Amniotic stem cell (primary cell): Measurements from ENCODE around the gene TBCD.
"Not testable (repeated sequence)": the region's sequence is repeated elsewhere in the genome, so short reads cannot be mapped to it uniquely, and the experiment has no call there.

ENCODE experiments used
- DNase-seq: peaks from one replicate; lab custom pipeline; 2025; lab: John Stamatoyannopoulos, UW

Gene TBCD

DNA sequence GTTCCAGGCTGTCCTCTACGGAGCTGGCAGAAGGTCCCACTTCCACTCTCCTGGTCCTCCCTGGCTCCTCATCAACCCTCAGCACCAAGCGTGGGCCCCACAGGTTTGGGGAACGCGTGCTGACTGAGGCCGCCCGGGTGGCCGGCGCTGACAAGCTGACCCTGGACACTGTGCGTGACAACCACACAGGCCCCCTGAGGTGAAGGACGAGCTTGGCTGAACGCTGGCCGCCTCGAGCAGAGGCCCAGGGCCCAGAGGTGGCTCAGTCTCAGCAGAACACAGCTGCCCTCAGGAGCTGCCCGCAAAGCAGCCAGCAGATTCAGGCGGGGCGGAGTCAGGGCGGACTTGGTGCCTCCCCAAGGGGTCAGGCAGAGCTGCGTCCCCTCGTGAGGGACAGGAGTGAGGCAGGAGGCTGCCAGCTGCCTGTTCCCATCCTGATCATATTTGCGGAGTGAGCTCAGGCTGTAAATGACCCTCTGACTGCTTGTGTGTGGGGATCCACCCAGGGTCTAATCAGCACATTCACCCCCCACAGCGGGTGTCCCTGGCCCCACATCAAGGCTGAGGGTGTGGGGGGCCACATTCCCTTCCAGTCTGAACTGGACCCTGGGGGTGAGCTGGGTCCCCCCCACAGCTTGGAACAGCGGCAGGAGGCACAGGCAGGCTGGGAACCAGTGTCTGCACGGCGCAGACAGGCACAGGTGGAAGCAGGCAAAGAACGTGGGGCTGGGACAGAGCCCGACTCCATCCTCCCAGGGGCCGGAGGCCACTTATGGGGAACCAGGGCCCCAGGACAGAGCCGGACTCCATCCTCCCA lies 222.5 kb downstream of the TBCD start:
- DNase-seq, result no peak

GRCh38 chr17:82976982-82977488 lies 225.2 kb downstream of the TBCD start:
- DNase-seq, result no peak

- no peak for DNase-seq
Measured at GRCh38 chr17:82977606-82978005, 225.7 kb downstream of the TBCD start.

DNA sequence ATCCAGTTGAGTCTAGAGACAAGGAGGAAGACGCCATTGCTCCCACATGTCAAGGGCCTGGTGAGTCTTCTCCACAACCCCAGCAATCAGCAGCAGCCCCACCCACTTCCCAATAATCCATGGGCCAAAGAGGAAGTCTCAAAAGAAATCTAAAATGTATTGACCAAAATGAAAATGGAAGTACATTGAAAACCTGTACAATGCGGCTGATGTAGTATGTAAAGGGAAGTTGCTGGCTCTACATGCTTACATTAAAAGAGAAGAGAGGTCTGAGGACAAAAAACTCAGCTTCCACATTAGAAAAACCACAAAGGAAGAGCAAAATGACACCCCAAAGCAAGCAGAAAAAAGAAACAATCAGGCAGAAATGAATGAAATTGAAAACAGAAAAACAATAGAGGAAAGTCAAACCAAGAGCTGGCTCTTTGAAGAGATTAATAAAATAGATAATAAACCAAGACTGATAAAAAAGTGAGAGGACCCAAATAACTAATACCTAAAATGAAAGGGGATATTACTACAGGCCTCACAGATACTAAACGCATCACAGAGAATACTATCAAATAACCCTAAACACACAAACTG lies 227.0 kb downstream of the TBCD start:
- DNase-seq, result no peak

- no peak for DNase-seq
Measured at GRCh38 chr17:82979718-82980117, 227.9 kb downstream of the TBCD start.

DNA sequence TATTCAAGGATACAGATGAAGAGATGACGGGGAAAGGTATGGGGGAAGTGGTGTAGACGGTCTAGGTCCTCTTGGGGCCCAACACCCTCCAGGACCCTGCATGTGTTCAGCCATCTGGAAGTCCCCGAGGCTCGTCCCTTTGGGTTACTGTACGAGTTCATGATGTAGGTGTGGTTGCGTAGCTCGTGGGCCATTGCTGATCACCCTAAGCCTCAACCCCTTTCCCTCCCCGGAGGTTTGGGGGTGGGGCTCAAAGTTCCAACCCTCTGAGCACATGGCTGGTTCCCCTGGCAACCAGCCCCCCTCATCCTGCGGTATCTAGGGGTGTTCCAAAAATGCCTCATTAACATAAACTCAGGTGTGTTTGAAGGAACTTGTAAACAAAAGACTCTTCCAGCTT lies 228.8 kb downstream of the TBCD start:
- no peak for DNase-seq

GRCh38 chr17:82981141-82981730 lies 229.4 kb downstream of the TBCD start:
- no peak for DNase-seq

GRCh38 chr17:82983510-82984248 lies 231.8 kb downstream of the TBCD start:
- no peak for DNase-seq

DNA sequence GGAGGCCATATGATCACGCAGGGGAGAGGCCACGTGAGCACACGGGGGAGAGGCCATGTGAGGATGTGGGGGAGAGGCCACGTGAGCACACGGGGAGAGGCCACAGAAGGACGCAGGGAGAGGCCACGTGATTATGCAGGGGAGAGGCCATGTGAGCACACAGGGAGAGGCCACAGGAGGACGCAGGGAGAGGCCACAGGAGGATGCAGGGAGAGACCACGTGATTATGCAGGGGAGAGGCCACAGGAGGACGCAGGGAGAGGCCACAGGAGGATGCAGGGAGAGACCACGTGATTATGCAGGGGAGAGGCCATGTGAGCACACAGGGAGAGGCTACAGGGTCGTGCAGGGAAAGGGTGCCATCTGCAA lies 232.4 kb downstream of the TBCD start:
- not testable (repeated sequence) for DNase-seq

- DNase-seq, result no peak
Measured at GRCh38 chr17:82984751-82985427, 233.0 kb downstream of the TBCD start.

- no peak for DNase-seq
Measured at GRCh38 chr17:82985428-82985805, 233.6 kb downstream of the TBCD start.

DNA sequence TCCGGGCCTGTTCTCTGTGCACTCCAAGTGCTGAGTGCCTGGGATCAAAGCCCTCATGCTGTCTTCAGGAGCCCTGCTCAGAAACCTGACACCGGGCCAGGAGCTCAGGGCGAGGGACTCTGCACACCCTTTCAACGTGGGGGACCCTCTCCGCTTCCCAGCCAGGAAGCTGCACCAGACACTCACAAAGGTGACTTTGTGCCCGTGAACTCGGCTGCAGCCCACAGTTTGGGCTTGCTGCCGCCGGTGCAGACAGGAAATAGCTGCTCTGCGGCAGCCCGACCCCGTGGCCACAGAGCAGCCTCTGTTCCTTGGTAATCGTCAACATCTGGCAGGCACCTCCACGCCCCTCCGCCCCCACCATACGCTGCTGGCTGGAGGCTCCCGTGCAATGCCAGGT lies 234.1 kb downstream of the TBCD start:
- no peak for DNase-seq

DNA sequence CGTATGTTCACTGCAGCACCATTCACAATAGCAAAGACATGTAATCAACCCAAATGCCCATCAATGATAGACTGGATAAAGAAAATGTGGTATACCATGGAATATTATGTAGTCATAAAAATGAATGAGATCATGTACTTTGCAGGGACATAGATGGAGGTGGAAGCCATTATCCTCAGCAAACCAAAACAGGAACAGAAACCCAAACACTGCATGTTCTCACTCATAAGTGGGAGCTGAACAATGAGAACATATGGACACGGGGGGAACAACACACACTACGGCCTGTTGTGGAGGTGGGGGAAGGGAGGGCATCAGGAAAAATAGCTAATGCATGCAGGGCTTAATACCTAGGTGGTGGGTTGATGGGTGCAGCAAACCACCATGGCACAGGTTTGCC lies 237.2 kb downstream of the TBCD start:
- DNase-seq, result not testable (repeated sequence)

DNA sequence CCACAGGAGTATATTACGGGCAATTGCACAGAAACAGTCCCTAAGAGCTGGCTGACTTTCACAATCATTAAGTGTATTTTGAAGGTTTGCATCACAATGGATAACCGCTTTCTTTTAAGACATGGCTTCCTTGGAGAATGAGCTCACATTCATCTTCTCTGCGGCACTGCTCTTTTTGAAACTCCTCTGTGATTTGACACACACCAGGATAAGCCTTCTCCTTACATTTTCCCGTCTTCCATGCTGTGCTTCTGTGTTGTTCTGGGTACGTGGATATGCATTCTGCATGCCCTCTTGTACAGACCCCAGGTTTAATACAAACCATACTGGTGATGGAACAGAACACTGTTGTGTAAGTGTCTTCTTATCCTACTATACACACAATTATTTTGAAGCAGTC lies 238.0 kb downstream of the TBCD start:
- no peak for DNase-seq

DNA sequence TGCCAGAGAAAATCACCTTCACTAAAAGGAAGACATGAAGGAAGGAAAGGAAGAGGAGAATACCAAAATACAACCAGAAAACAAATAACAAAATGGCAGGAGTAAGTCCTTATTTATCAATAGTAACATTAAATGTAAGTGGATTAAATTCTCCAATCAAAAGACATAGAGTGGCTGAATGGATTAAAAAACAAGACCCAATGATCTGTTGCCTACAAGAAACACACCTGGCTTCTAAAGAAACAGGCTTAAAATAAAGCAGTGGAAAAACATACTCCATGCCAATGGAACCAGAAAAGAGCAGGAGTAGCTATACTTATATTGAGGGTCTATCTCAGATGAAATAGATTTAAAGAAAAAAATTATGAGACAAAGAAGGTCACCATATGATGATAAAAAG lies 241.1 kb downstream of the TBCD start:
- DNase-seq, result no peak
